ENCODE results near the gene MSH5.

DNA sequence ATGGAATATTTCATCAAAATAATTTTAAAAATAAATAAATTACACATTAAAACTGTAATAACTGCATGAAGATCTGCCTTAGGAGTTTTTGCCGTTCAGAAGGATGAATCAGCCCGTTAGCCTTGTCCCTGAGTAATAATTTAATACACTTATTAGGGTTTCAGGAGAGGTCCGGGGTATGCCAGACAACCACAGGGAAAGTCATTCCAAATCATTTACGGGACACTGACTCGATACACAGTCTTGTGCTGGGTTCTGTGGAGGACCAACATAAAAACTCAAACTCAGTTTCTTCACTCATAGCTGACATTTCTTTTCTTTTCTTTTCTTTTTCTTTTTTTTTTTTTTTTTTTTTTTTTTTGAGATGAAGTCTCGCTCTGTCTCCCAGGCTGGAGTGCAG, 33.9 kb upstream of the MSH5 start:
- TF ChIP-seq EZH2 (IDR thresholded peaks at IDR 0.05; ENCODE audit: borderline replicate concordance, insufficient read depth, low read length, poor library complexity, severe bottlenecking) (no peak), CTCF (IDR thresholded peaks at IDR 0.05; ENCODE audit: poor library complexity, severe bottlenecking) (no peak), POLR2AphosphoS5 (IDR thresholded peaks at IDR 0.05) (no peak), MXI1 (conservative IDR thresholded peaks at IDR 0.05; ENCODE audit: poor library complexity, severe bottlenecking) (no peak), TAF1 (IDR thresholded peaks at IDR 0.05; ENCODE audit: low read depth) (no peak), REST (IDR thresholded peaks at IDR 0.05; ENCODE audit: borderline replicate concordance) (no peak), EP300 (conservative IDR thresholded peaks at IDR 0.05; ENCODE audit: poor library complexity, severe bottlenecking) (no peak)

Measured in neural cell (in vitro differentiated cells).